Caco-2 (cell line): ENCODE results near the gene NODAL. TPM values are rescaled to one million over a fixed set of nuclear protein-coding genes. Genes with fewer than 3 reads are reported as not detected.

Experiments
- BruUV-seq: library from RNA; stranded (reverse); fragments of 400-500 nt; replicated peaks from 2 replicates; lab custom pipeline; 2021; lab: Mats Ljungman, UMichigan
- CTCF ChIA-PET: fragments of 300-600 bp; sonication (Branson Sonifier 250); formaldehyde crosslinking; loops from one replicate; lab custom pipeline; 2022; ENCODE audit warnings: antibody characterized with exemption; lab: Charles Lee
- POLR2A ChIA-PET: fragments of 300-600 bp; sonication (Branson Sonifier 250); formaldehyde crosslinking; loops from one replicate; lab custom pipeline; 2022; ENCODE audit warnings: antibody characterized with exemption; lab: Charles Lee
- DNase-seq, 2 experiments: peaks; one replicate each; pipeline versions ENCODE4 v3.0.0 to v3.0.0-alpha.2; 2020 to 2022
- H3K27me3 ChIP-seq: replicated peaks from 2 replicates; pipeline ENCODE4 v1.6.0; 2011; ENCODE audit warnings: low read length; ENCODE audit not compliant: control insufficient read depth, insufficient read depth
- H3K36me3 ChIP-seq: 2 replicates; pipeline ENCODE4 v1.5.1; 2011; ENCODE audit warnings: low read length; ENCODE audit not compliant: control insufficient read depth, insufficient read depth
- H3K4me1 ChIP-seq: fragments of 250-450 bp; sonication (Bioruptor Pico); 2 replicates; pipeline ENCODE4 v1.5.1; 2020; ENCODE audit warnings: mild to moderate bottlenecking
- H3K4me3 ChIP-seq: 2 replicates; pipeline ENCODE4 v1.5.1; 2011; ENCODE audit warnings: low read depth, mild to moderate bottlenecking, control low read depth, low read length
- H3K9me3 ChIP-seq: fragments of 250-450 bp; sonication (Bioruptor Pico); 2 replicates; pipeline ENCODE4 v1.5.1; 2020; ENCODE audit warnings: mild to moderate bottlenecking, moderate library complexity
- H3K27ac Mint-ChIP-seq: one replicate; pipeline ENCODE4 v1.8.0; 2022; ENCODE audit warnings: mixed read lengths; ENCODE audit not compliant: unreplicated experiment
- H3K27me3 Mint-ChIP-seq: one replicate; pipeline ENCODE4 v1.8.0; 2022; ENCODE audit warnings: mixed read lengths; ENCODE audit not compliant: insufficient read depth, unreplicated experiment
- H3K36me3 Mint-ChIP-seq: one replicate; pipeline ENCODE4 v1.8.0; 2022; ENCODE audit warnings: mild to moderate bottlenecking, mixed read lengths; ENCODE audit not compliant: insufficient read depth, unreplicated experiment
- H3K4me1 Mint-ChIP-seq: one replicate; pipeline ENCODE4 v1.8.0; 2022; ENCODE audit warnings: low read depth, mixed read lengths; ENCODE audit not compliant: unreplicated experiment
- H3K4me3 Mint-ChIP-seq: one replicate; pipeline ENCODE4 v1.8.0; 2022; ENCODE audit warnings: mild to moderate bottlenecking, moderate library complexity, mixed read lengths; ENCODE audit not compliant: unreplicated experiment
- H3K9me3 Mint-ChIP-seq: one replicate; pipeline ENCODE4 v1.8.0; 2022; ENCODE audit warnings: mixed read lengths; ENCODE audit not compliant: unreplicated experiment
- intact Hi-C: fragments of 100-400 bp; cut with micrococcal nuclease; formaldehyde crosslinking; loops from one replicate; pipeline ENCODE4 v1.10.0; 2022; ENCODE audit not compliant: unreplicated experiment
- total RNA-seq: library from RNA; stranded (reverse); gene quantifications from 2 replicates; pipeline ENCODE4 v1.2.3, GENCODE V29; 2022
- TF ChIP-seq, protein P1 (sequence below), 2 experiments: fragments of 200-600 bp in 1 of 2; IDR thresholded peaks; 1 replicate in 1 of 2; 2 replicates in 1 of 2; pipeline versions ENCODE4 v1.5.1 to v1.8.0; 2011 to 2022; ENCODE audit warnings: antibody characterized with exemption in 1 of 2, control low read depth in 1 of 2, inconsistent platforms in 1 of 2, low read depth in 1 of 2, low read length in 1 of 2, mild to moderate bottlenecking in 1 of 2, moderate library complexity in 1 of 2; ENCODE audit not compliant: insufficient read depth in 1 of 2, severe bottlenecking in 1 of 2, unreplicated experiment in 1 of 2

NODAL gene
- total RNA-seq, 1 experiment from 2014 or later: 0.59 TPM

DNA sequence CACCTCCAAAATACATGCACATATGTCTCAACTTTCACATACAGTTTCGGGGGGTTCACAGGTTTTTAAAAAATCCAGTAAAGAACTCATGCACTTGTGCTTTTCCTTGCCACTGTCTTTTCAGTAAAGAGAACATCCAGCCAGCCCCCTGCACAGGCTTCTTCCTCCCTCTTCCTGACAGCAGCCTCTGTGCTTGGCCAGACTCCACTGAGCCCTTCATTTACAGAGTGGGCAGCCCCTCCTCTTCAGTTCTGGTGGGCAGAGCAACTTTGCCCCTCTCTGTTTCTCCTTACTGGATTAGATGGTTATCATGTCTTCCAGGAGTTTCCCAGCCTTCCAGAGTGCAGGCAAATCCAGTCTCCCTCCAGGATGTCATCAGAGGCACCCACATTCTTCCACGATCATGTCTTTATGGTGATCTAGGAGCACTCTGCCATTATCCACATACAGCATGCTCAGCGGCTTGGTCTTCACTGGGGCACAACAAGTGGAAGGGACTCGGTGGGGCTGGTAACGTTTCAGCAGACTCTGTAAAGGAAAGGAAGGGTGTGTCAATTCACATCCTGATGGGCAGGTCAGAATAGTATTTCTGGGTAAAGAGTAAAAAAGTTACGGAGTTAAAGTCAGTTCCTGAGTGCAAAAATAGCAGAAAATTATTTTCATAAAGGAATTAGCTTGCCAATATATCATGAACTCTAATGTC is 8.8 kb downstream of the NODAL start:
- no peaks in the 10 kb centered on the region for H3K9me3 ChIP-seq
- DNase-seq: peak in 1 of 2 experiments; percentile 24
- H3K27me3 ChIP-seq: no peaks in the 10 kb centered on the region
- Mint-ChIP-seq H3K4me1 (no peaks in the 10 kb centered on the region), H3K27ac (no peak overlapping the region), H3K27me3 (no peaks in the 10 kb centered on the region), H3K9me3 (no peaks in the 10 kb centered on the region), H3K4me3 (no peak overlapping the region), H3K36me3 (peaks cover 39% of the 10 kb centered on the region)
- ChIA-PET CTCF (interaction anchor here (1.0 to 2.4 kb wide), 3 partner anchors 10 to 99 kb away, joined by 3 to 17 read pairs (median 3); partner anchors contain the start of genes NODAL and PALD1), POLR2A (interaction anchor here (0.6 to 1.1 kb wide), 3 partner anchors 13 to 29 kb away, joined by 3 read pairs; partner anchors contain the start of gene EIF4EBP2)
- peaks cover 9% of the 10 kb centered on the region for H3K36me3 ChIP-seq
- no peak overlapping the region for H3K4me3 ChIP-seq
- TF ChIP-seq, protein P1, sequence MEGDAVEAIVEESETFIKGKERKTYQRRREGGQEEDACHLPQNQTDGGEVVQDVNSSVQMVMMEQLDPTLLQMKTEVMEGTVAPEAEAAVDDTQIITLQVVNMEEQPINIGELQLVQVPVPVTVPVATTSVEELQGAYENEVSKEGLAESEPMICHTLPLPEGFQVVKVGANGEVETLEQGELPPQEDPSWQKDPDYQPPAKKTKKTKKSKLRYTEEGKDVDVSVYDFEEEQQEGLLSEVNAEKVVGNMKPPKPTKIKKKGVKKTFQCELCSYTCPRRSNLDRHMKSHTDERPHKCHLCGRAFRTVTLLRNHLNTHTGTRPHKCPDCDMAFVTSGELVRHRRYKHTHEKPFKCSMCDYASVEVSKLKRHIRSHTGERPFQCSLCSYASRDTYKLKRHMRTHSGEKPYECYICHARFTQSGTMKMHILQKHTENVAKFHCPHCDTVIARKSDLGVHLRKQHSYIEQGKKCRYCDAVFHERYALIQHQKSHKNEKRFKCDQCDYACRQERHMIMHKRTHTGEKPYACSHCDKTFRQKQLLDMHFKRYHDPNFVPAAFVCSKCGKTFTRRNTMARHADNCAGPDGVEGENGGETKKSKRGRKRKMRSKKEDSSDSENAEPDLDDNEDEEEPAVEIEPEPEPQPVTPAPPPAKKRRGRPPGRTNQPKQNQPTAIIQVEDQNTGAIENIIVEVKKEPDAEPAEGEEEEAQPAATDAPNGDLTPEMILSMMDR (IDR thresholded peaks at IDR 0.05; ENCODE audit: insufficient read depth in 1 of 2, low read depth in 1 of 2, low read length in 1 of 2, severe bottlenecking in 1 of 2, unreplicated experiment in 1 of 2): no peak
- no TSS peak for BruUV-seq
- peaks cover 11% of the 10 kb centered on the region; the same call in 1 of the 2 replicates for H3K4me1 ChIP-seq
- intact Hi-C loops: loop anchor here (10.0 kb wide), 1 partner anchor 322 kb away; no protein-coding TSS in a partner anchor

DNA sequence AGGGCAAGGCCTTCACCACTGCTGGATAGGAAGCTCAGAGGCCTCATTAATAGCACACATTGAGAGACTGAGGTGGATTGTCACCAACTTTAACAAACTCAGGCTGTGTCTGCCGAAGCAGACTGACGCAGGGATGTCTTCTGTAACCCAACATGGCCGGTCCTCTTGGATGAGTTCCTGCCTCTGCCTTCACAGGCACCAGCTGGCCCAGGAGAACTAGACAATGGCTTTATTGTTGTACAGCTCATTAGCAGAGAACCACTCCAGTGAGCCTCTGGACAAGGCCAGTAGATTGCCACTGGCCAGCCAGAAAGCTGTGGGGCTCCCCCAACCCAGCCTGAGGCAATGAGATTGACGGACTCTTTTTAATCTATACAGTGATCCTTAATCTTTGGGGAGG is 9.4 kb downstream of the NODAL start:
- Histone ChIP-seq H3K4me3 (no peak overlapping the region), H3K4me1 (peaks cover 14% of the 10 kb centered on the region), H3K27me3 (no peaks in the 10 kb centered on the region), H3K36me3 (peaks cover 9% of the 10 kb centered on the region), H3K9me3 (no peaks in the 10 kb centered on the region)
- H3K36me3 Mint-ChIP-seq: peaks cover 45% of the 10 kb centered on the region
- peak overlapping the region; percentile 18 for H3K27ac Mint-ChIP-seq
- intact Hi-C loops: loop anchor here (10.0 kb wide), 1 partner anchor 323 kb away; no protein-coding TSS in a partner anchor
- DNase-seq: peak in 1 of 2 experiments; percentile 39
- POLR2A ChIA-PET: interaction anchor here (1.0 kb wide), 1 partner anchor 14 kb away, joined by 3 read pairs; no protein-coding TSS in a partner anchor
- BruUV-seq: no TSS peak
- H3K9me3 Mint-ChIP-seq: no peaks in the 10 kb centered on the region
- TF ChIP-seq, protein P1 (IDR thresholded peaks at IDR 0.05; ENCODE audit: insufficient read depth in 1 of 2, low read depth in 1 of 2, low read length in 1 of 2, severe bottlenecking in 1 of 2, unreplicated experiment in 1 of 2): no peak
- CTCF ChIA-PET: interaction anchor here (1.0 to 2.4 kb wide), 4 partner anchors 10 to 99 kb away, joined by 3 to 17 read pairs (median 4); partner anchors contain the start of genes NODAL and PALD1
- H3K27me3 Mint-ChIP-seq: no peaks in the 10 kb centered on the region
- no peak overlapping the region for H3K4me3 Mint-ChIP-seq
- no peaks in the 10 kb centered on the region for H3K4me1 Mint-ChIP-seq
